ENCODE data around the gene ATRNL1.

GRCh38 chr10:115856580-115856979 lies 763.4 kb downstream of the ATRNL1 start:
- TF ChIP-seq, protein P1, sequence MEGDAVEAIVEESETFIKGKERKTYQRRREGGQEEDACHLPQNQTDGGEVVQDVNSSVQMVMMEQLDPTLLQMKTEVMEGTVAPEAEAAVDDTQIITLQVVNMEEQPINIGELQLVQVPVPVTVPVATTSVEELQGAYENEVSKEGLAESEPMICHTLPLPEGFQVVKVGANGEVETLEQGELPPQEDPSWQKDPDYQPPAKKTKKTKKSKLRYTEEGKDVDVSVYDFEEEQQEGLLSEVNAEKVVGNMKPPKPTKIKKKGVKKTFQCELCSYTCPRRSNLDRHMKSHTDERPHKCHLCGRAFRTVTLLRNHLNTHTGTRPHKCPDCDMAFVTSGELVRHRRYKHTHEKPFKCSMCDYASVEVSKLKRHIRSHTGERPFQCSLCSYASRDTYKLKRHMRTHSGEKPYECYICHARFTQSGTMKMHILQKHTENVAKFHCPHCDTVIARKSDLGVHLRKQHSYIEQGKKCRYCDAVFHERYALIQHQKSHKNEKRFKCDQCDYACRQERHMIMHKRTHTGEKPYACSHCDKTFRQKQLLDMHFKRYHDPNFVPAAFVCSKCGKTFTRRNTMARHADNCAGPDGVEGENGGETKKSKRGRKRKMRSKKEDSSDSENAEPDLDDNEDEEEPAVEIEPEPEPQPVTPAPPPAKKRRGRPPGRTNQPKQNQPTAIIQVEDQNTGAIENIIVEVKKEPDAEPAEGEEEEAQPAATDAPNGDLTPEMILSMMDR (IDR thresholded peaks at IDR 0.05; ENCODE audit: borderline replicate concordance, extremely low read depth, low read length, poor library complexity, severe bottlenecking) = no peak
- no peak for TF ChIP-seq EZH2 (IDR thresholded peaks at IDR 0.05; ENCODE audit: borderline replicate concordance, low read depth, low read length, severe bottlenecking)
